Osteocyte (in vitro differentiated cells): ENCODE data around the gene CLIP2. TPM values are rescaled to one million over a fixed set of nuclear protein-coding genes. Genes with fewer than 3 reads are reported as not detected.
"Not testable (repeated sequence)": the region's sequence is repeated elsewhere in the genome, so short reads cannot be mapped to it uniquely, and the experiment has no call there.

Source experiments
- DNase-seq: peaks from one replicate; pipeline ENCODE4 v3.0.0; 2021; ENCODE audit warnings: mixed read lengths; ENCODE audit not compliant: unreplicated experiment; ENCODE audit errors: extremely low spot score
- H3K27ac Mint-ChIP-seq: one replicate; pipeline ENCODE4 v1.8.0; 2021; ENCODE audit warnings: mild to moderate bottlenecking, mixed read lengths; ENCODE audit not compliant: unreplicated experiment
- H3K27me3 Mint-ChIP-seq: one replicate; pipeline ENCODE4 v1.8.0; 2021; ENCODE audit warnings: mixed read lengths; ENCODE audit not compliant: unreplicated experiment
- H3K36me3 Mint-ChIP-seq: one replicate; pipeline ENCODE4 v1.8.0; 2021; ENCODE audit warnings: mixed read lengths; ENCODE audit not compliant: unreplicated experiment
- H3K4me1 Mint-ChIP-seq: one replicate; pipeline ENCODE4 v1.8.0; 2021; ENCODE audit warnings: mixed read lengths; ENCODE audit not compliant: unreplicated experiment
- H3K4me3 Mint-ChIP-seq: one replicate; pipeline ENCODE4 v1.8.0; 2021; ENCODE audit warnings: mild to moderate bottlenecking, moderate library complexity, mixed read lengths; ENCODE audit not compliant: unreplicated experiment
- H3K9me3 Mint-ChIP-seq: one replicate; pipeline ENCODE4 v1.8.0; 2021; ENCODE audit warnings: mixed read lengths; ENCODE audit not compliant: unreplicated experiment
- CTCF ChIP-seq: fragments of 200-600 bp; sonication (generic); IDR thresholded peaks from 2 replicates; pipeline ENCODE4 v1.5.0; 2021; ENCODE audit warnings: antibody characterized with exemption, mild to moderate bottlenecking, moderate library complexity
- total RNA-seq: library from RNA; stranded (reverse); gene quantifications from 2 replicates; pipeline ENCODE4 v1.2.1, GENCODE V29; 2021

CLIP2 gene
- total RNA-seq, 1 donor from 2014 or later: 40.7 TPM

- no peak for DNase-seq
- H3K4me3 Mint-ChIP-seq: no peak overlapping the region
- H3K9me3 Mint-ChIP-seq: no peaks in the 10 kb centered on the region
- no peak overlapping the region for H3K27ac Mint-ChIP-seq
- no peaks in the 10 kb centered on the region for H3K27me3 Mint-ChIP-seq
- TF ChIP-seq CTCF: no peak
- no peaks in the 10 kb centered on the region for H3K36me3 Mint-ChIP-seq
- no peaks in the 10 kb centered on the region for H3K4me1 Mint-ChIP-seq
These were observed 118.8 kb downstream of the CLIP2 start for GRCh38 chr7:74407958-74408357.

- Mint-ChIP-seq H3K36me3 (no peaks in the 10 kb centered on the region), H3K9me3 (no peaks in the 10 kb centered on the region), H3K4me3 (no peak overlapping the region), H3K27ac (no peak overlapping the region), H3K27me3 (no peaks in the 10 kb centered on the region), H3K4me1 (no peaks in the 10 kb centered on the region)
- no peak for DNase-seq
- no peak for TF ChIP-seq CTCF
These were observed 120.4 kb downstream of the CLIP2 start for GRCh38 chr7:74409571-74409970.

GRCh38 chr7:74410772-74411171 is 121.6 kb downstream of the CLIP2 start:
- DNase-seq: no peak
- Mint-ChIP-seq H3K4me3 (no peak overlapping the region), H3K36me3 (no peaks in the 10 kb centered on the region), H3K27ac (no peak overlapping the region), H3K9me3 (no peaks in the 10 kb centered on the region), H3K4me1 (no peaks in the 10 kb centered on the region), H3K27me3 (no peaks in the 10 kb centered on the region)
- TF ChIP-seq CTCF: no peak

- not testable (repeated sequence) for H3K4me3 Mint-ChIP-seq, H3K27me3 Mint-ChIP-seq, DNase-seq, H3K27ac Mint-ChIP-seq, H3K4me1 Mint-ChIP-seq, H3K9me3 Mint-ChIP-seq, H3K36me3 Mint-ChIP-seq
These were observed 122.4 kb downstream of the CLIP2 start for GRCh38 chr7:74411571-74411970.

- Mint-ChIP-seq H3K27ac (no peak overlapping the region), H3K36me3 (no peaks in the 10 kb centered on the region), H3K4me1 (no peaks in the 10 kb centered on the region), H3K9me3 (no peaks in the 10 kb centered on the region), H3K4me3 (no peak overlapping the region), H3K27me3 (no peaks in the 10 kb centered on the region)
- no peak for DNase-seq
- no peak for TF ChIP-seq CTCF
These were observed 122.8 kb downstream of the CLIP2 start for GRCh38 chr7:74412056-74412455.

GRCh38 chr7:74412603-74413002 is 123.4 kb downstream of the CLIP2 start:
- Mint-ChIP-seq H3K4me1 (peaks cover 4% of the 10 kb centered on the region), H3K9me3 (no peaks in the 10 kb centered on the region), H3K36me3 (no peaks in the 10 kb centered on the region), H3K27ac (no peak overlapping the region), H3K4me3 (no peak overlapping the region), H3K27me3 (no peaks in the 10 kb centered on the region)
- TF ChIP-seq CTCF: no peak
- DNase-seq: no peak

GRCh38 chr7:74414595-74415333 is 125.6 kb downstream of the CLIP2 start:
- not testable (repeated sequence) for DNase-seq, H3K36me3 Mint-ChIP-seq, H3K4me1 Mint-ChIP-seq, H3K4me3 Mint-ChIP-seq, H3K9me3 Mint-ChIP-seq, H3K27ac Mint-ChIP-seq, H3K27me3 Mint-ChIP-seq
